SU-DHL-6 (cell line): ENCODE data around the gene XPO5.

Experiments used
- EZH2phosphoT487 ChIP-seq: fragments of 200-600 bp; sonication (generic), shearing (Covaris generic); conservative IDR thresholded peaks from 2 replicates; pipeline ENCODE4 v1.6.1; 2018; ENCODE audit warnings: mild to moderate bottlenecking, antibody characterized with exemption, low read length, moderate library complexity, mixed read lengths
- TF ChIP-seq, protein P1 (sequence below): fragments of 200-600 bp; sonication (generic); IDR thresholded peaks from one replicate; pipeline ENCODE4 v1.5.1; 2017; ENCODE audit warnings: antibody characterized with exemption, mild to moderate bottlenecking, low read length, moderate library complexity; ENCODE audit not compliant: insufficient read depth, poor library complexity, severe bottlenecking

DNA sequence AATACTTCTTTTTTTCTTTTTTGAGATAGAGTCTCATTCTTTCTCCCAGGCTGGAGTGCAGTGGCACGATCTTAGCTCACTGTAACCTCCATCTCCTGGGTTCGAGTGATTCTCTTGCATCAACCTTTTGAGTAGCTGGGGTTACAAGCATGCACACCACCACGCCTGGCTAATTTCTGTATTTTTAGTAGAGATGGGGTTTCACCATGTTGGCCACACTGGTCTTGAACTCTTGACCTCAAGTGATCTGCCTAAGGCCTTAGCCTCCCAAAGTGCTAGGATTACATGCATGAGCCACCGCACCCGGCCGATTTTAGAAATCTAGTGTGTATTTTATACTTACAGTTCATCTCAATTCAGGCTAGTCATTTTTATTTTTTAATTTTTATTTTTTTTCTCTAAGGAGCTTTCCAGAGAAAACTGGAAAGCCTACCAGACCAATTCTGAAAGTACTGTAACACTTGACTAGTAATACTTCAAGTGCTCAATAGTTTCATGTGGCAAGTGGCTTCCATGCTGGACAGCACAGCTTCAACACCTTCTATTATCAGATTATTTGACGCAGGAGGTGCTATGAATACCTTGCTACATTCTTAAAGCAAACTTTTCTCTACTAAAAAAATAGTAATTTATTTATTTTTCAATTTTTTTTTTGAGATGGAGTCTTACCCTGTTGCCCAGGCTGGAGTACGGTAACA, 33.9 kb downstream of the XPO5 start:
- TF ChIP-seq, protein P1, sequence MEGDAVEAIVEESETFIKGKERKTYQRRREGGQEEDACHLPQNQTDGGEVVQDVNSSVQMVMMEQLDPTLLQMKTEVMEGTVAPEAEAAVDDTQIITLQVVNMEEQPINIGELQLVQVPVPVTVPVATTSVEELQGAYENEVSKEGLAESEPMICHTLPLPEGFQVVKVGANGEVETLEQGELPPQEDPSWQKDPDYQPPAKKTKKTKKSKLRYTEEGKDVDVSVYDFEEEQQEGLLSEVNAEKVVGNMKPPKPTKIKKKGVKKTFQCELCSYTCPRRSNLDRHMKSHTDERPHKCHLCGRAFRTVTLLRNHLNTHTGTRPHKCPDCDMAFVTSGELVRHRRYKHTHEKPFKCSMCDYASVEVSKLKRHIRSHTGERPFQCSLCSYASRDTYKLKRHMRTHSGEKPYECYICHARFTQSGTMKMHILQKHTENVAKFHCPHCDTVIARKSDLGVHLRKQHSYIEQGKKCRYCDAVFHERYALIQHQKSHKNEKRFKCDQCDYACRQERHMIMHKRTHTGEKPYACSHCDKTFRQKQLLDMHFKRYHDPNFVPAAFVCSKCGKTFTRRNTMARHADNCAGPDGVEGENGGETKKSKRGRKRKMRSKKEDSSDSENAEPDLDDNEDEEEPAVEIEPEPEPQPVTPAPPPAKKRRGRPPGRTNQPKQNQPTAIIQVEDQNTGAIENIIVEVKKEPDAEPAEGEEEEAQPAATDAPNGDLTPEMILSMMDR, result no peak
- TF ChIP-seq EZH2phosphoT487, result no peak
